Measurements from ENCODE around the gene PLEKHG2.
A peak's percentile ranks its signal among the peaks of the same experiment; 100 is the strongest.
"Not testable (repeated sequence)": the region's sequence is repeated elsewhere in the genome, so short reads cannot be mapped to it uniquely, and the experiment has no call there.

The PLEKHG2 gene

GRCh38 chr19:39433480-39434079 is 21.1 kb downstream of the PLEKHG2 start:
- peak overlapping the region; percentile 32 for H3K4me3 Mint-ChIP-seq
- peaks cover 3% of the 10 kb centered on the region for H3K27me3 Mint-ChIP-seq (ENCODE audit: low read depth)
- peaks cover 35% of the 10 kb centered on the region for H3K36me3 Mint-ChIP-seq (ENCODE audit: low read depth)
- H3K9me3 Mint-ChIP-seq = no peaks in the 10 kb centered on the region
- no peak overlapping the region for H3K27ac Mint-ChIP-seq
- peaks cover 42% of the 10 kb centered on the region for H3K4me1 Mint-ChIP-seq (ENCODE audit: low read depth)

- H3K4me1 Mint-ChIP-seq (ENCODE audit: low read depth) = peaks cover 42% of the 10 kb centered on the region
- H3K27ac Mint-ChIP-seq = peak overlapping the region; percentile 98
- peaks cover 35% of the 10 kb centered on the region for H3K36me3 Mint-ChIP-seq (ENCODE audit: low read depth)
- H3K9me3 Mint-ChIP-seq = no peaks in the 10 kb centered on the region
- peak overlapping the region; percentile 99 for H3K4me3 Mint-ChIP-seq
- peaks cover 3% of the 10 kb centered on the region for H3K27me3 Mint-ChIP-seq (ENCODE audit: low read depth)
These were observed 21.9 kb downstream of the PLEKHG2 start for GRCh38 chr19:39434123-39435076.

- Mint-ChIP-seq H3K27ac (peak within 1 kb of the TSS; percentile 98), H3K27me3 (ENCODE audit: low read depth) (peaks cover 3% of the 10 kb centered on the region), H3K4me1 (ENCODE audit: low read depth) (peaks cover 41% of the 10 kb centered on the region), H3K36me3 (ENCODE audit: low read depth) (peaks cover 35% of the 10 kb centered on the region), H3K9me3 (no peaks in the 10 kb centered on the region), H3K4me3 (peak within 1 kb of the TSS; percentile 99)
These were observed 23.3 kb downstream of the PLEKHG2 start, which contains the start of gene RPS16 for GRCh38 chr19:39435499-39436349. RPS16 (minus strand) TSS chr19:39435949; CDS start chr19:39435895, 54 bp downstream.

GRCh38 chr19:39436350-39436716 is 23.9 kb downstream of the PLEKHG2 start:
- Mint-ChIP-seq H3K9me3 (no peaks in the 10 kb centered on the region), H3K27ac (peak overlapping the region; percentile 98), H3K27me3 (ENCODE audit: low read depth) (peaks cover 3% of the 10 kb centered on the region), H3K4me1 (ENCODE audit: low read depth) (peaks cover 36% of the 10 kb centered on the region), H3K36me3 (ENCODE audit: low read depth) (peaks cover 30% of the 10 kb centered on the region), H3K4me3 (peak overlapping the region; percentile 99)

- no peak overlapping the region for H3K4me3 Mint-ChIP-seq
- H3K4me1 Mint-ChIP-seq (ENCODE audit: low read depth) = peaks cover 29% of the 10 kb centered on the region
- H3K9me3 Mint-ChIP-seq = no peaks in the 10 kb centered on the region
- peaks cover 3% of the 10 kb centered on the region for H3K27me3 Mint-ChIP-seq (ENCODE audit: low read depth)
- H3K27ac Mint-ChIP-seq = no peak overlapping the region
- peaks cover 18% of the 10 kb centered on the region for H3K36me3 Mint-ChIP-seq (ENCODE audit: low read depth)
These were observed 25.9 kb downstream of the PLEKHG2 start for GRCh38 chr19:39438270-39438934.

- no peaks in the 10 kb centered on the region for H3K27me3 Mint-ChIP-seq (ENCODE audit: low read depth)
- H3K4me3 Mint-ChIP-seq = peak overlapping the region; percentile 97
- H3K9me3 Mint-ChIP-seq = no peaks in the 10 kb centered on the region
- H3K4me1 Mint-ChIP-seq (ENCODE audit: low read depth) = peaks cover 41% of the 10 kb centered on the region
- H3K27ac Mint-ChIP-seq = peak overlapping the region; percentile 97
- peaks cover 29% of the 10 kb centered on the region for H3K36me3 Mint-ChIP-seq (ENCODE audit: low read depth)
These were observed 32.2 kb downstream of the PLEKHG2 start for GRCh38 chr19:39444598-39445195.

- Mint-ChIP-seq H3K27me3 (ENCODE audit: low read depth) (no peaks in the 10 kb centered on the region), H3K27ac (peak within 1 kb of the TSS; percentile 97), H3K36me3 (ENCODE audit: low read depth) (peaks cover 32% of the 10 kb centered on the region), H3K4me1 (ENCODE audit: low read depth) (peaks cover 45% of the 10 kb centered on the region), H3K4me3 (peak within 1 kb of the TSS; percentile 97), H3K9me3 (no peaks in the 10 kb centered on the region)
These were observed 33.0 kb downstream of the PLEKHG2 start, which contains the start of gene SUPT5H for GRCh38 chr19:39445196-39446111. SUPT5H (plus strand) TSS chr19:39445582; CDS start chr19:39445891, 309 bp downstream.

- Mint-ChIP-seq H3K27me3 (ENCODE audit: low read depth) (no peaks in the 10 kb centered on the region), H3K9me3 (no peaks in the 10 kb centered on the region), H3K27ac (peak overlapping the region; percentile 97), H3K36me3 (ENCODE audit: low read depth) (peaks cover 33% of the 10 kb centered on the region), H3K4me3 (peak overlapping the region; percentile 97), H3K4me1 (ENCODE audit: low read depth) (peaks cover 49% of the 10 kb centered on the region)
These were observed 34.1 kb downstream of the PLEKHG2 start for GRCh38 chr19:39446365-39447084.

GRCh38 chr19:39448271-39448670 is 35.8 kb downstream of the PLEKHG2 start:
- Mint-ChIP-seq H3K36me3 (ENCODE audit: low read depth) (peaks cover 49% of the 10 kb centered on the region), H3K4me1 (ENCODE audit: low read depth) (peaks cover 61% of the 10 kb centered on the region), H3K27ac (peak overlapping the region; percentile 82)

GRCh38 chr19:39449116-39449797 is 36.8 kb downstream of the PLEKHG2 start:
- H3K36me3 Mint-ChIP-seq (ENCODE audit: low read depth) = peaks cover 49% of the 10 kb centered on the region
- peak overlapping the region; percentile 87 for H3K27ac Mint-ChIP-seq
- H3K4me1 Mint-ChIP-seq (ENCODE audit: low read depth) = peaks cover 61% of the 10 kb centered on the region
- no peaks in the 10 kb centered on the region for H3K27me3 Mint-ChIP-seq (ENCODE audit: low read depth)
- peak overlapping the region; percentile 64 for H3K4me3 Mint-ChIP-seq
- no peaks in the 10 kb centered on the region for H3K9me3 Mint-ChIP-seq

More at GRCh38 chr19:39448271-39448670, 35.8 kb downstream of the PLEKHG2 start:
- Mint-ChIP-seq H3K9me3 (no peaks in the 10 kb centered on the region), H3K27me3 (ENCODE audit: low read depth) (no peaks in the 10 kb centered on the region), H3K4me3 (peak overlapping the region; percentile 63)

- not testable (repeated sequence) for H3K4me3 Mint-ChIP-seq; H3K9me3 Mint-ChIP-seq; H3K27me3 Mint-ChIP-seq (ENCODE audit: low read depth); H3K27ac Mint-ChIP-seq
- peaks cover 52% of the 10 kb centered on the region for H3K4me1 Mint-ChIP-seq (ENCODE audit: low read depth)
- H3K36me3 Mint-ChIP-seq (ENCODE audit: low read depth) = peaks cover 41% of the 10 kb centered on the region
These were observed 38.8 kb downstream of the PLEKHG2 start for GRCh38 chr19:39451257-39451656.

GRCh38 chr19:39463403-39463802 is 50.9 kb downstream of the PLEKHG2 start:
- no peaks in the 10 kb centered on the region for H3K4me1 Mint-ChIP-seq (ENCODE audit: low read depth)
- H3K9me3 Mint-ChIP-seq = no peaks in the 10 kb centered on the region
- no peak overlapping the region for H3K27ac Mint-ChIP-seq
- H3K36me3 Mint-ChIP-seq (ENCODE audit: low read depth) = peaks cover 46% of the 10 kb centered on the region
- no peak overlapping the region for H3K4me3 Mint-ChIP-seq
- H3K27me3 Mint-ChIP-seq (ENCODE audit: low read depth) = no peaks in the 10 kb centered on the region
